ENCODE data around the gene CYP46A1. TPM values are rescaled to one million over a fixed set of nuclear protein-coding genes. Genes with fewer than 3 reads are reported as not detected.

The CYP46A1 gene
- total RNA-seq, 4 donors from 2014 or later = 0.26 to 6.4 (median 1.7) TPM

GRCh38 chr14:99648027-99648784, 35.9 kb upstream of the CYP46A1 start:
- intact Hi-C loops (cut with DNase I; ENCODE audit: low total_unique reads) = no loop called here

GRCh38 chr14:99649219-99649618, 34.9 kb upstream of the CYP46A1 start:
- no peak for TF ChIP-seq POLR2A (IDR thresholded peaks at IDR 0.05)
- no peak for TF ChIP-seq CTCF (IDR thresholded peaks at IDR 0.05)
- no peaks in the 10 kb centered on the region for H3K27me3 ChIP-seq
- H3K9me3 ChIP-seq = no peaks in the 10 kb centered on the region
- no peak overlapping the region for H3K4me3 ChIP-seq
- DNase-seq = no peak
- intact Hi-C loops (cut with DNase I; ENCODE audit: low total_unique reads) = no loop called here
- H3K4me1 ChIP-seq = peaks cover 0 to 4% of the 10 kb centered on the region in 2 donors
- no peak overlapping the region for H3K27ac ChIP-seq
- H3K36me3 ChIP-seq = no peaks in the 10 kb centered on the region

More at GRCh38 chr14:99648027-99648784, 35.9 kb upstream of the CYP46A1 start:
- Histone ChIP-seq H3K27me3 (no peaks in the 10 kb centered on the region), H3K9me3 (no peaks in the 10 kb centered on the region), H3K27ac (no peak overlapping the region), H3K4me3 (no peak overlapping the region), H3K36me3 (no peaks in the 10 kb centered on the region), H3K4me1 (peaks cover 0 to 4% of the 10 kb centered on the region in 2 donors)
- TF ChIP-seq CTCF (IDR thresholded peaks at IDR 0.05) (no peak), POLR2A (IDR thresholded peaks at IDR 0.05) (no peak)
- DNase-seq = no peak

- no peak overlapping the region for H3K4me3 ChIP-seq
- no peaks in the 10 kb centered on the region for H3K9me3 ChIP-seq
- TF ChIP-seq POLR2A (IDR thresholded peaks at IDR 0.05) (no peak), CTCF (IDR thresholded peaks at IDR 0.05) (no peak)
- no peaks in the 10 kb centered on the region for H3K36me3 ChIP-seq
- no peak for DNase-seq
- H3K4me1 ChIP-seq = peaks cover 0 to 4% of the 10 kb centered on the region in 2 donors
- H3K27ac ChIP-seq = no peak overlapping the region
- intact Hi-C loops (cut with DNase I; ENCODE audit: low total_unique reads) = no loop called here
- H3K27me3 ChIP-seq = no peaks in the 10 kb centered on the region
Measured at GRCh38 chr14:99649643-99650042, 34.5 kb upstream of the CYP46A1 start.

- Histone ChIP-seq H3K4me3 (no peak overlapping the region), H3K27ac (no peak overlapping the region), H3K9me3 (no peaks in the 10 kb centered on the region), H3K36me3 (no peaks in the 10 kb centered on the region), H3K4me1 (peaks cover 0 to 4% of the 10 kb centered on the region in 2 donors), H3K27me3 (no peaks in the 10 kb centered on the region)
- intact Hi-C loops (cut with DNase I; ENCODE audit: low total_unique reads) = no loop called here
- no peak for DNase-seq
- no peak for TF ChIP-seq CTCF (IDR thresholded peaks at IDR 0.05)
- TF ChIP-seq POLR2A (IDR thresholded peaks at IDR 0.05) = no peak
Measured at GRCh38 chr14:99650189-99650588, 33.9 kb upstream of the CYP46A1 start.

GRCh38 chr14:99651953-99652746, 31.9 kb upstream of the CYP46A1 start:
- H3K27ac ChIP-seq = no peak overlapping the region
- intact Hi-C loops (cut with DNase I; ENCODE audit: low total_unique reads) = no loop called here
- no peaks in the 10 kb centered on the region for H3K9me3 ChIP-seq
- no peaks in the 10 kb centered on the region for H3K27me3 ChIP-seq
- no peaks in the 10 kb centered on the region for H3K36me3 ChIP-seq
- H3K4me1 ChIP-seq = no peaks in the 10 kb centered on the region
- TF ChIP-seq POLR2A (IDR thresholded peaks at IDR 0.05) (no peak), CTCF (IDR thresholded peaks at IDR 0.05) (no peak)
- DNase-seq = no peak
- H3K4me3 ChIP-seq = no peak overlapping the region

Data from uterus (tissue), 4 donors.